Activated T-cell treated with anti-CD3 and anti-CD28 coated beads, Interleukin-2, amount 50 U/mL, for 24 hours (primary cell): ENCODE data around the gene LRFN2.

Experiments
- DNase-seq: peaks from one replicate; pipeline ENCODE4 v3.0.0-alpha.2; 2020
- H3K27ac Mint-ChIP-seq: 2 replicates; pipeline ENCODE4 v1.8.0; 2020; ENCODE audit warnings: mild to moderate bottlenecking, mixed read lengths
- H3K27me3 Mint-ChIP-seq: 2 replicates; pipeline ENCODE4 v1.8.0; 2020; ENCODE audit warnings: mixed read lengths
- H3K36me3 Mint-ChIP-seq: 2 replicates; pipeline ENCODE4 v1.8.0; 2020; ENCODE audit warnings: low read depth, mixed read lengths
- H3K4me1 Mint-ChIP-seq: 2 replicates; pipeline ENCODE4 v1.8.0; 2020; ENCODE audit warnings: low read depth, mixed read lengths
- H3K4me3 Mint-ChIP-seq: 2 replicates; pipeline ENCODE4 v1.8.0; 2020; ENCODE audit warnings: mild to moderate bottlenecking, moderate library complexity, mixed read lengths
- H3K9me3 Mint-ChIP-seq: 2 replicates; pipeline ENCODE4 v1.8.0; 2020; ENCODE audit warnings: mixed read lengths

The LRFN2 gene

GRCh38 chr6:40387127-40387870, 199.9 kb downstream of the LRFN2 start:
- Mint-ChIP-seq H3K4me3 (no peak overlapping the region), H3K27me3 (no peaks in the 10 kb centered on the region), H3K27ac (peak overlapping the region; percentile 19), H3K9me3 (no peaks in the 10 kb centered on the region), H3K4me1 (peaks cover 56% of the 10 kb centered on the region), H3K36me3 (no peaks in the 10 kb centered on the region)
- DNase-seq: no peak

DNA sequence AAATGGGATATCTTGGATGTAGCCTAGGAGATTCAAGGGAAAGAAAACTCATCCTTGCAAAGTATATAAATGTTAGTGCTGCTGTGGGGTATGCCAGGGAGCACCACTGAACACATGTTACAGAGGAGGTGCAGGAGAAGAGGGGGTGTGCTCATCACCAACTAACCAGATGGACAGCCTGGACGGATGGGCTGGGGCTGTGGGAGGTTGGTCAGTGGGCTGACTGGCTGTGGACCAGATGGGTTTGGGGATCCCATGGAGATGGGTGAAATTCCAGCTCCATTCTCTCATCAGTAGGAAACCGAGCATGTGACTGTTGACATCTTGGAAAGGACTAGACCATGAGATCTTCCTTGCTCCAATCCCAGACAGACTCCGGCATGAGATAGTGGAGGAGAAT, 201.0 kb downstream of the LRFN2 start:
- Mint-ChIP-seq H3K4me1 (peaks cover 54% of the 10 kb centered on the region), H3K9me3 (no peaks in the 10 kb centered on the region), H3K4me3 (no peak overlapping the region), H3K27me3 (no peaks in the 10 kb centered on the region), H3K27ac (no peak overlapping the region), H3K36me3 (no peaks in the 10 kb centered on the region)
- no peak for DNase-seq

DNA sequence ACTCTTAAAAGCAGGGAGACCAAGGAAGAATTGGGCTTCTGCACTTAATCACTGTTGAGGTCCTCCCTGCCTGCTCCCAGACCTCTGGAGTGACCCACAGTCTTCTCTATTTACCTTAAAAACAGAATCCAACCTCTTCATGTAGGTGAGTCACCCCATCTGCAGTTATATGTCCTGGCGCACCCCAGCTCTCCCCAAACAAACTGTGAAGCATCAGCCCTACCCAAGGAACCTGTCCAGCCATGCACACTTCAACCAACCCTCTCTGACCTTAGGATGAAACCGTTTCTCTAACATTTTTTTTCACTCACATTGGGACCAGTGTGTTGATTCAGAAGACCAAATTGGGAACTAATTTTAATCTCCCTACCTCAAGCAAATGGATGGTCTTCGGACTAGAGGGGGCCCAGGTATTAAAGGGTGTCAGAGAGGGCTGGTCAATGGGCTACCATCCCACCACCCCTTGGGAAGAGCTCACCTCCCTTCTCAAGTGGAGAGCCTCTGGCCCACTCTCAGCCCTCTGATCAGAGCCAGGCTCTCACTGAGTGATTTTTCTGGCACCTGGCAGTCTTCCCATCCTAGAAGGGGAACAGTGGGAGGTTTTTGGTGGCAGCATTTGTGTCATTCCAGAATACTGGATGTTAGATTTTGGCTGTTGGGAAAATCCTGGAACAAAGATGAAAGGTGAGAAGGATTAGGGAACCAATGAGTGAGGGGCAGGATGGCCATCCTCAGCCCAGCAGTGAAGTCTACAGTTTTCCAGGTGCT, 203.6 kb downstream of the LRFN2 start:
- Mint-ChIP-seq H3K4me3 (no peak overlapping the region), H3K27me3 (no peaks in the 10 kb centered on the region), H3K27ac (no peak overlapping the region), H3K4me1 (peaks cover 31% of the 10 kb centered on the region), H3K36me3 (no peaks in the 10 kb centered on the region), H3K9me3 (no peaks in the 10 kb centered on the region)
- no peak for DNase-seq

- DNase-seq: no peak
- no peaks in the 10 kb centered on the region for H3K27me3 Mint-ChIP-seq
Measured at GRCh38 chr6:40380271-40380670, 206.9 kb downstream of the LRFN2 start.

DNA sequence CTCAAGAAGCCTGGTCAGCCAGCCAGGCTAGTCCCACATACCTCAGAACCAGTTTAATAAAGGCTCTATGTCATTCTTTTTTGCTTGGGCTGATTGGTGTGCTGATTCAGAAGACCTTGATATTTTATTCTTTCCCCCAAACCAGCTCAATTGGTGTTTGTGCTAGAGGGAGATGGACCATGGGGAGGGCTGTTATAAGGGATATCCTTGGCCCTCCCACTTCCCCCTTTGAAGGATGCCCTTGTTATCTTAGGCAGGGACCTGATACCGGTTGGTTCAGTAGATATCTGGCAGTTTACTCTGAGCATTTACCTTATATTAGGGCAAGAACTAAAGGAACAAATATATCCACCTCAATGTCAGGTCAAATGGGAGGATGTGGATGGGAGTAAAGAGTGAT, 207.4 kb downstream of the LRFN2 start:
- no peak overlapping the region for H3K4me3 Mint-ChIP-seq
- no peak for DNase-seq
- no peaks in the 10 kb centered on the region for H3K27me3 Mint-ChIP-seq
- no peaks in the 10 kb centered on the region for H3K36me3 Mint-ChIP-seq
- peaks cover 3% of the 10 kb centered on the region for H3K4me1 Mint-ChIP-seq
- H3K9me3 Mint-ChIP-seq: no peaks in the 10 kb centered on the region
- H3K27ac Mint-ChIP-seq: no peak overlapping the region

More at GRCh38 chr6:40380271-40380670, 206.9 kb downstream of the LRFN2 start:
- H3K27ac Mint-ChIP-seq: no peak overlapping the region
- H3K4me3 Mint-ChIP-seq: no peak overlapping the region
- H3K36me3 Mint-ChIP-seq: no peaks in the 10 kb centered on the region
- H3K9me3 Mint-ChIP-seq: no peaks in the 10 kb centered on the region
- peaks cover 5% of the 10 kb centered on the region for H3K4me1 Mint-ChIP-seq

DNA sequence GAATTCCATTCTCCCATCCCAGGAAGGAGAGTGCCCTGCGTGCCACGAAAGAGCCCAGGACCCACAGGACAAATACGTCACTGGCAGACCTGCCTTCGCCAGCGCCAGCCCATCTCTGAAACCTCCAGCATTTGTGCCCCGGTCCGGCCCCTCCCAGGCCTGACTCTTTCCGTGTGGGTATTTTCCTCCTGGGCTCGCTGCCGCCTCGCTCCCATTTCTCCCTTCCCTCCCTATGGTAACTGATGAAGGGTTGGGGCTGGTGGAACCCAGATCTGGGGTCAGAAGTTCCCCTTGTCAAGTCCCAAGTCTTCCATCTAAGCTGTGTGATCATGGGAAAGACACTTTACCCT, 208.5 kb downstream of the LRFN2 start:
- no peaks in the 10 kb centered on the region for H3K27me3 Mint-ChIP-seq
- H3K4me1 Mint-ChIP-seq: peaks cover 3% of the 10 kb centered on the region
- no peak overlapping the region for H3K4me3 Mint-ChIP-seq
- no peak for DNase-seq
- H3K9me3 Mint-ChIP-seq: no peaks in the 10 kb centered on the region
- H3K36me3 Mint-ChIP-seq: no peaks in the 10 kb centered on the region
- H3K27ac Mint-ChIP-seq: no peak overlapping the region

- H3K4me3 Mint-ChIP-seq: no peak overlapping the region
- no peaks in the 10 kb centered on the region for H3K27me3 Mint-ChIP-seq
- H3K36me3 Mint-ChIP-seq: no peaks in the 10 kb centered on the region
- H3K27ac Mint-ChIP-seq: no peak overlapping the region
- no peak for DNase-seq
- peaks cover 3% of the 10 kb centered on the region for H3K4me1 Mint-ChIP-seq
- no peaks in the 10 kb centered on the region for H3K9me3 Mint-ChIP-seq
Measured at GRCh38 chr6:40378071-40378724, 209.0 kb downstream of the LRFN2 start.

DNA sequence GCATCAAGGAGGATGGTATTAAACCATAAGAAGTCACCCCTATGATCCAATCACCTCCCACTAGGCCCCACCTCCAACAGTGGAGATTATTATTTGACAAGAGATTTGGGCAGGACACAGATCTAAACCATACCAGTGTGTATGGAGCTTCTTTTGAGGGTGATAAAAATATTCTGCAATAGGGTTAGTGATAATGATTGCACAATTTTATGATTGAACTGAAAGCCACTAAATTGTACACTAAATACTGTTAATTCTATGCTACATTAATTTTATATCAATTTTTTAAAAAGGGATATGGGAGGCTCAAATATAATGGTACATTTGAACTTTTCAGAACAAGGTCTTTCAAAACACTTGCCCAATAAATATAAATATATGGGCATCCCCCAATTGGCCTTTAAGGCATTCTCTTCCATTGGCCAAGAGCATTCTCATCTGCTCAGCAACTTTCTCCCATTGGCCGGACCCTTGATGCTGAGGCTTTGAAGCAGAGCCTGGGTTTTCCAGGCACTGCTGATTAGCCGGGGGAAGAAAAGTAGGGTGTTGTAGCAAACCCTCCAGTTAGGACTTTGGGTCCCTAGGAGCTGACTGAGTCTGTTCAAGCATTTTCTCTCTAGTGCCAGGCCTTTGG, 209.9 kb downstream of the LRFN2 start:
- Mint-ChIP-seq H3K4me3 (no peak overlapping the region), H3K9me3 (no peaks in the 10 kb centered on the region), H3K27me3 (no peaks in the 10 kb centered on the region), H3K36me3 (no peaks in the 10 kb centered on the region), H3K27ac (no peak overlapping the region), H3K4me1 (peaks cover 3% of the 10 kb centered on the region)
- no peak for DNase-seq

- no peak for DNase-seq
- H3K36me3 Mint-ChIP-seq: no peaks in the 10 kb centered on the region
- H3K4me3 Mint-ChIP-seq: no peak overlapping the region
- H3K4me1 Mint-ChIP-seq: peaks cover 13% of the 10 kb centered on the region
- H3K9me3 Mint-ChIP-seq: no peaks in the 10 kb centered on the region
- H3K27ac Mint-ChIP-seq: no peak overlapping the region
- no peaks in the 10 kb centered on the region for H3K27me3 Mint-ChIP-seq
Measured at GRCh38 chr6:40376113-40376650, 211.0 kb downstream of the LRFN2 start.

GRCh38 chr6:40373267-40373666, 213.9 kb downstream of the LRFN2 start:
- peaks cover 30% of the 10 kb centered on the region for H3K4me1 Mint-ChIP-seq
- DNase-seq: no peak
- no peaks in the 10 kb centered on the region for H3K36me3 Mint-ChIP-seq
- H3K4me3 Mint-ChIP-seq: no peak overlapping the region
- no peak overlapping the region for H3K27ac Mint-ChIP-seq
- H3K27me3 Mint-ChIP-seq: no peaks in the 10 kb centered on the region
- no peaks in the 10 kb centered on the region for H3K9me3 Mint-ChIP-seq

DNA sequence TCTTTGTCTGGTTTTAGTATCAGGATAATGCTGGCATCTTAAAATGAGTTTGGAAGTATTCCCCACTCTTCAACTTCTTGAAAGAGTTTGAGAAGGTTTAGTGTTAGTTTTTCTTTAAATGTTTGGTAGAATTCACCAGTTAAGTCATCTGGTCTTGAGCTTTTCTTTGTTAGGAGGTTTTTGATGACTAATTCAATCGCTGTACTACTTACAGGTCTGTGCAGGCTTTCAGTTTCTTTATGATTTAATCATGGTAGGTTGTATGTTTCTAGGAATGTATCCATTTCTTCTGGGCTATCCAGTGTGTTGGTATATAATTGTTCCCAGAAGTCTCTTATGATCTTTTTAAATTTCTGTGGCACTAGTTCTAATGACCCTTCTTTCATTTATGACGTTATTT, 215.5 kb downstream of the LRFN2 start:
- Mint-ChIP-seq H3K4me3 (no peak overlapping the region), H3K27ac (peak overlapping the region; percentile 67), H3K4me1 (peaks cover 30% of the 10 kb centered on the region), H3K27me3 (no peaks in the 10 kb centered on the region), H3K9me3 (no peaks in the 10 kb centered on the region), H3K36me3 (no peaks in the 10 kb centered on the region)
- DNase-seq: no peak

DNA sequence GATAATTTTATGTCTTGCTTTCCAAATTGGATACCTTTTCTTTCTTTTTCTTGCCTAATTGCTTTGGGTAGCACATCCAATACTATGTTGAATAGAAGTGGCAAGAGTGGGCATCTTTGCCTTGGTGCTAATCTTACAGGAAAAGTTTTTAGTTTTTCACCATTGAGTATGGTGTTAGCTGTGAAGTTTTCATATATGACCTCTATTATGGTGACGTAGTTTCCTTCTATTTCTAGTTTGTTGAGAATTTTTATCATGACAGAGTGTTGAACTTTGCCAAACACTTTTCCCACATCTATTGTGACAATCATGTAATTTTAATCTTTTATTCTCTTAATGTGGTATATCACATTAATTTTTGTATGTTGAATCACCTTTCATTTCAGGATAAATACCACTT, 216.1 kb downstream of the LRFN2 start:
- Mint-ChIP-seq H3K9me3 (peaks cover 3% of the 10 kb centered on the region), H3K36me3 (no peaks in the 10 kb centered on the region), H3K4me3 (no peak overlapping the region), H3K27me3 (no peaks in the 10 kb centered on the region), H3K27ac (no peak overlapping the region), H3K4me1 (peaks cover 29% of the 10 kb centered on the region)
- no peak for DNase-seq

GRCh38 chr6:40369891-40370290, 217.3 kb downstream of the LRFN2 start:
- no peaks in the 10 kb centered on the region for H3K27me3 Mint-ChIP-seq
- H3K9me3 Mint-ChIP-seq: peaks cover 6% of the 10 kb centered on the region
- H3K36me3 Mint-ChIP-seq: no peaks in the 10 kb centered on the region
- peaks cover 26% of the 10 kb centered on the region for H3K4me1 Mint-ChIP-seq
- no peak overlapping the region for H3K4me3 Mint-ChIP-seq
- no peak for DNase-seq
- H3K27ac Mint-ChIP-seq: no peak overlapping the region

DNA sequence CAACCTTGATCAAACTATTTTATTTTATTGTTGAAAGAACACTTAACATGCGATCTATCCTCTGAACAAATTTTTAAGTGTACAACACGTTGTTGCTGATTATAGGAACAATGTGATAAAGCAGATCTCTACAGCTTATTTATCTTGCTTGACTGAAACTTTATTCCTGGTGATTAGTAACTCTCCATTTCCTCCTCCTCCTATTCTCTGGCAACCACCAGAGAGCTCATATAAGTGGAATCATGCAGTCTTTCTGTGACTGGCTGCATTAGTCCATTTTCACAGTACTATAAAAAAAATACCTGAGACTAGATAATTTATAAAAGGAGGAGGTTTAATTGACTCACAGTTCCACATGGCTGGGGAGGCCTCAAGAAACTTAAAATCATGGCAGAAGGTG, 218.1 kb downstream of the LRFN2 start:
- Mint-ChIP-seq H3K9me3 (peaks cover 7% of the 10 kb centered on the region), H3K36me3 (no peaks in the 10 kb centered on the region), H3K27me3 (no peaks in the 10 kb centered on the region), H3K27ac (no peak overlapping the region), H3K4me1 (peaks cover 26% of the 10 kb centered on the region), H3K4me3 (no peak overlapping the region)
- DNase-seq: no peak
